ENCODE results near the gene PBOV1. TPM values are rescaled to one million over a fixed set of nuclear protein-coding genes. Genes with fewer than 3 reads are reported as not detected.

PBOV1 gene
- not detected for total RNA-seq
- long read RNA-seq: 0 reads

- no peak for DNase-seq (ENCODE audit: low spot score)
These were observed at the start of gene PBOV1 for GRCh38 chr6:138218449-138218848. TSS of gene PBOV1 (minus strand) at chr6:138218491. CDS start at chr6:138218395, 96 bp downstream.

- DNase-seq (ENCODE audit: low spot score): no peak
These were observed 47.8 kb upstream of the PBOV1 start for GRCh38 chr6:138266095-138266494.

- DNase-seq (ENCODE audit: low spot score): no peak
These were observed 46.1 kb upstream of the PBOV1 start for GRCh38 chr6:138264372-138264880.

- no peak for DNase-seq (ENCODE audit: low spot score)
These were observed 45.7 kb upstream of the PBOV1 start for GRCh38 chr6:138263963-138264362.

- no peak for DNase-seq (ENCODE audit: low spot score)
These were observed 43.0 kb upstream of the PBOV1 start for GRCh38 chr6:138261116-138261780.

- no peak for DNase-seq (ENCODE audit: low spot score)
These were observed 40.7 kb upstream of the PBOV1 start for GRCh38 chr6:138258991-138259390.

- DNase-seq (ENCODE audit: low spot score): no peak
These were observed 39.9 kb upstream of the PBOV1 start for GRCh38 chr6:138258197-138258596.

- DNase-seq (ENCODE audit: low spot score): no peak
These were observed 39.3 kb upstream of the PBOV1 start for GRCh38 chr6:138257638-138258040.

GRCh38 chr6:138255443-138255842, 37.2 kb upstream of the PBOV1 start:
- no peak for DNase-seq (ENCODE audit: low spot score)

- no peak for DNase-seq (ENCODE audit: low spot score)
These were observed 35.4 kb upstream of the PBOV1 start for GRCh38 chr6:138253731-138254130.

- DNase-seq (ENCODE audit: low spot score): no peak
These were observed 32.4 kb upstream of the PBOV1 start for GRCh38 chr6:138250513-138251247.

- no peak for DNase-seq (ENCODE audit: low spot score)
These were observed 31.8 kb upstream of the PBOV1 start for GRCh38 chr6:138250053-138250452.

- DNase-seq (ENCODE audit: low spot score): no peak
These were observed 30.6 kb upstream of the PBOV1 start for GRCh38 chr6:138248878-138249277.

GRCh38 chr6:138248011-138248410, 29.7 kb upstream of the PBOV1 start:
- DNase-seq (ENCODE audit: low spot score): no peak

- DNase-seq (ENCODE audit: low spot score): no peak
These were observed 28.6 kb upstream of the PBOV1 start for GRCh38 chr6:138246650-138247440.

- no peak for DNase-seq (ENCODE audit: low spot score)
These were observed 27.5 kb upstream of the PBOV1 start for GRCh38 chr6:138245751-138246150.

- DNase-seq (ENCODE audit: low spot score): no peak
These were observed 24.8 kb upstream of the PBOV1 start for GRCh38 chr6:138242987-138243592.

- no peak for DNase-seq (ENCODE audit: low spot score)
These were observed 23.6 kb upstream of the PBOV1 start for GRCh38 chr6:138241934-138242333.

GRCh38 chr6:138241381-138241780, 23.1 kb upstream of the PBOV1 start:
- no peak for DNase-seq (ENCODE audit: low spot score)

GRCh38 chr6:138240476-138241245, 22.4 kb upstream of the PBOV1 start:
- DNase-seq (ENCODE audit: low spot score): no peak

- no peak for DNase-seq (ENCODE audit: low spot score)
These were observed 21.5 kb upstream of the PBOV1 start for GRCh38 chr6:138239774-138240173.
